Small intestine (tissue), 7 donors: ENCODE measurements around the gene DNAH6. TPM values are rescaled to one million over a fixed set of nuclear protein-coding genes. Genes with fewer than 3 reads are reported as not detected.

Experiments
- DNase-seq, 2 donors: peaks; one replicate each; pipeline versions ENCODE4 v3.0.0 to v3.0.0-alpha.2; 2013
- FAIRE-seq: peaks from 2 replicates; lab custom pipeline; 2012; peaks lifted over from hg19 to GRCh38; lab: Jason Lieb, UNC
- H3K27ac ChIP-seq, 3 donors: one replicate each; pipeline ENCODE4 v1.5.1; 2013; ENCODE audit warnings: low read length in 2 of 3, mild to moderate bottlenecking in 2 of 3, control low read depth in 1 of 3, inconsistent platforms in 1 of 3, low read depth in 1 of 3, moderate library complexity in 1 of 3
- H3K27me3 ChIP-seq, 3 donors: one replicate each; pipeline ENCODE4 v1.6.1; 2013; ENCODE audit warnings: low read length in 3 of 3, inconsistent platforms in 1 of 3; ENCODE audit not compliant: control insufficient read depth in 3 of 3, insufficient read depth in 3 of 3
- H3K36me3 ChIP-seq, 3 donors: one replicate each; pipeline ENCODE4 v1.6.1; 2013; ENCODE audit warnings: low read length in 3 of 3, inconsistent platforms in 1 of 3, low read depth in 1 of 3, mild to moderate bottlenecking in 1 of 3, moderate library complexity in 1 of 3; ENCODE audit not compliant: control insufficient read depth in 3 of 3, insufficient read depth in 2 of 3
- H3K4me1 ChIP-seq, 3 donors: one replicate each; pipeline ENCODE4 v1.6.1; 2013; ENCODE audit warnings: low read length in 2 of 3, inconsistent platforms in 1 of 3, low read depth in 1 of 3, mild to moderate bottlenecking in 1 of 3, moderate library complexity in 1 of 3; ENCODE audit not compliant: control insufficient read depth in 3 of 3, insufficient read depth in 2 of 3
- H3K4me3 ChIP-seq, 3 donors: one replicate each; pipeline ENCODE4 v1.5.1; 2013; ENCODE audit warnings: low read length in 3 of 3, control low read depth in 1 of 3, inconsistent platforms in 1 of 3, low read depth in 1 of 3, mild to moderate bottlenecking in 1 of 3, moderate library complexity in 1 of 3
- H3K9me3 ChIP-seq, 2 donors: one replicate each; pipeline ENCODE4 v1.6.1; 2013; ENCODE audit warnings: low read depth in 1 of 2, low read length in 1 of 2; ENCODE audit not compliant: control insufficient read depth in 2 of 2, insufficient read depth in 1 of 2
- WGBS, 3 donors: extraction: QIAGEN DNeasy Blood & Tissue Kit; methylation state at CpG; one replicate each; pipeline ENCODE4 v1.1.7; 2013; 5-methylcytosine and 5-hydroxymethylcytosine counted together
- polyA plus RNA-seq, 4 donors: library from polyadenylated mRNA; stranded (reverse) in 3 of 4; unstranded in 1 of 4; fragments of 200-250 nt in 3 of 4; fragments of 120-200 nt in 1 of 4; gene quantifications; one replicate each; pipeline versions ENCODE4 v1.2.1 to v1.2.3, GENCODE V29; 2013
- donor health status: healthy with polysubstance abuse.
- donor health status: control.
- donor health status: control.
- donor health status: Bipolar disorder and iron deficiency.
- donor health status: healthy.

Gene DNAH6
- polyA plus RNA-seq, 4 donors: 0.22 to 1.4 (median 0.24) TPM; not detected in 1

GRCh38 chr2:84481702-84482101 is 34.6 kb upstream of the DNAH6 start:
- Histone ChIP-seq H3K4me3 (no peak overlapping the region), H3K4me1 (peaks cover 0 to 14% (median 0%) of the 10 kb centered on the region in 3 donors), H3K9me3 (peaks cover 0 to 24% of the 10 kb centered on the region in 2 donors), H3K27me3 (no peaks in the 10 kb centered on the region), H3K36me3 (peaks cover 0 to 2% (median 0%) of the 10 kb centered on the region in 3 donors), H3K27ac (no peak overlapping the region)
- DNase-seq (no peak), FAIRE-seq (no peak)
- WGBS, 3 donors: 54 to 78% (median 61%) methylated on average over 5 of the region's 5 CpGs

DNA sequence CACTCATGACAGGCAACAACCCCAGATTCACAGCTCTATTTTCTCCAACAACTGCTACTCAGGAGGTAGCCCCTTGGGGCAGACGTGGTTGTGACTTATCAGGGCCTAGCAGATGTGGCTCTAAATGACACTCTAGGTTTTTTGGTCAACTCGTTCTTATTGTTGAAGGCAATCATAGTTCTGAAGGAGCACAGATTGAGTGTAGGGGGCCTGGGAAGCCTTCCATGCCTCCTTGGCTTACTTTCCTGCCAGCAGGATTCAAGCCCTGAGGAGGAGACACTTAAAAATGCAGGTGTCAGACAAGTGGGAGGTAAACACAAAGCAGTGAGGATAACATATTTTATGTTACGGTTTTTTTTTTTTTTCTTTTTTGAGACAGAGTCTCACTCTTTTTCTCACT is 33.7 kb upstream of the DNAH6 start:
- Histone ChIP-seq H3K4me3 (no peak overlapping the region), H3K4me1 (peaks cover 4 to 23% (median 6%) of the 10 kb centered on the region in 3 donors), H3K27ac (no peak overlapping the region), H3K27me3 (no peaks in the 10 kb centered on the region), H3K9me3 (peaks cover 0 to 16% of the 10 kb centered on the region in 2 donors), H3K36me3 (peaks cover 0 to 2% (median 0%) of the 10 kb centered on the region in 3 donors)
- FAIRE-seq (no peak), DNase-seq (no peak)
- 74 to 79% (median 78%) methylated on average over 3 of the region's 3 CpGs for WGBS, 3 donors

GRCh38 chr2:84483320-84483719 is 33.0 kb upstream of the DNAH6 start:
- Histone ChIP-seq H3K4me1 (peaks cover 4 to 29% (median 6%) of the 10 kb centered on the region in 3 donors), H3K4me3 (no peak overlapping the region), H3K27me3 (no peaks in the 10 kb centered on the region), H3K36me3 (peaks cover 0 to 2% (median 0%) of the 10 kb centered on the region in 3 donors), H3K27ac (no peak overlapping the region), H3K9me3 (peaks cover 0 to 10% of the 10 kb centered on the region in 2 donors)
- DNase-seq (no peak), FAIRE-seq (no peak)
- 83 to 100% (median 87%) methylated on average over 1 of the region's 1 CpG for WGBS, 3 donors

DNA sequence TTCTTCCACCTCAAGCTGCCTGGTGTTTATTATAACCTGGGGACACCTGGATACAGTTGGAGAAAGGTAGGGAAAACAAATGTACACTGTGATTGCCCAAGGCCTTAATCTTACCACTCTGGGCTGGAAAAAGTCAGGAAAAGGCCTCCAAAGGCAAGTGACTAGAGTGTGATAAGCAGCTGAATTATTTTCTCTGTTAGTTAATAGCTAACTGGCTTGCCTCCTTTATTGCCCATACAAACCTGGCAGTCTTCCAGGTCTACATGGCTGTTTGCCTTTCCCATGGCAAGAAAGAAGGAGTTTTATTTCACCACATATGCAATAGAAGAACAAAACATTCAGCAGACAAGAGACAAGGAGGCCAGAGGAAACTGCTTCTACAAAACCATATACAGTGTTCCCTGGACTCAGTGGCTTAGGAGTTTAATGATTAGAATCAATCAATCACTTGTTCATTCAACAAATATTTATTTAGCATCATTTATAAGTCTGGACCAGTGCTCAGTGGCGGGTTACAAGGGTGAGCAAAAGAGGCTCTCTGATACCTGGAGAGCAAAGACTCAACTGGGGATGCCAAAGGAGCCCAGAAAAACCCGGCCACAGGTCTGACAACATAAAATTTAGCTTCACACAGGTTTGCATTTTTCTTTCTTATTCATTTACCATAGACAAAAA is 29.7 kb upstream of the DNAH6 start:
- peak; percentile 96 for DNase-seq
- H3K9me3 ChIP-seq: no peaks in the 10 kb centered on the region
- H3K27me3 ChIP-seq: no peaks in the 10 kb centered on the region
- H3K36me3 ChIP-seq: no peaks in the 10 kb centered on the region
- H3K27ac ChIP-seq: peak overlapping the region; percentile 50 to 70 (median 51)
- 4 to 53% (median 22%) methylated on average over 2 of the region's 2 CpGs for WGBS, 3 donors
- FAIRE-seq: no peak
- peaks cover 4 to 34% (median 6%) of the 10 kb centered on the region in 3 donors for H3K4me1 ChIP-seq
- no peak overlapping the region for H3K4me3 ChIP-seq

DNA sequence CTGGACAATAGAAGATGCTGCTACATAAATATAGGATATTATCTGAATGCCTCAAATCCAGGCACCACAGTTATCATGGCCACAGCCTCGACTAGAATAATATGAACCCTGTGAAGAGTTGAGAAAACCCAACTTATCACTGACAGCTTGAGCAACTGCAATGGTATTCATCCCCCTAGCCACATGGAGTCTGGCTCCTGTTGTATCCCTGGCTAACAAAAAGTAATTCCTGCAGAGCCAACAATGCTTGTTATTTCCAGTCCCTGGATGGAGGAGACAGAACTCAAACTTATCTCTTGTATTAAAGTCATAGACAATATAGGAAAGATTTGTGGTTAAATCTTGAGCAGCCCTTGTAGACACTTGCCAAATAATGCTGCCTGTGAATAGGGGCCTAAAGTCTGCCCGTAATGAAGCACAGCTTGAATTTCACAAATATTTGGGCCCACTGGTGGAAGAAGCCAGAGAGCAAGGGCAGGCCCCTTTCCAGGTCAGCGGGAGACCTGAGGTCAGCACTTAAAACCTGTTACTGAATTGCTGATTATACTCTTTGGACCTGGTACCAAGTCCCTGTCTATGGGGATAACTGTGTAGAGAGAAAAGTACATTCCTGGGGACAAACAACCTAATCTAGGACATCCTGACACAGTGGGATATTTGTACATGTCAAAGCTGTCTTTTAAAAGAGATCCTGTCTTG is 28.9 kb upstream of the DNAH6 start:
- 15 to 49% (median 26%) methylated on average over 3 of the region's 3 CpGs for WGBS, 3 donors
- no peak for FAIRE-seq
- DNase-seq: peak; percentile 63
- Histone ChIP-seq H3K4me1 (peaks cover 4 to 34% (median 6%) of the 10 kb centered on the region in 3 donors), H3K27ac (peak overlapping the region in 2 of 3 donors; percentile 32 to 70), H3K36me3 (no peaks in the 10 kb centered on the region), H3K27me3 (no peaks in the 10 kb centered on the region), H3K9me3 (no peaks in the 10 kb centered on the region), H3K4me3 (no peak overlapping the region)

DNA sequence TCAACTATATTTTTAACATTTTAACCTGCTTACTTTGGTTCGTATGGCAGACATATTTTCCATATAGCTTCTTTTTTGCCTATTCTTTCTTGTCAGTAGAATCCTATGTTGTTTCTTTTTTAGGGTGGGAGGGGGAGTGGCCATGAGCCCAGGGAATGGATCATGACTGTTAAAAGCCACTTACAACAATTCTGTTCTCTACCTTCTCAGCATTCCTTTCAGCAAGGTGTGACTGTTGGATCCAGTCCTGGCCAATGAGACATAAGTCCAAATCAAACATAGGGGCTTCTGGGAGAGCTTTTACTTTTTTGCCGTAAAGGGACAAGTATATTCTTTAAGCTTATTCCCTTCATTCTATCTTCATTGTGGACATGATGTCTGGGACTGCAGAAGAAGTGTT is 25.0 kb upstream of the DNAH6 start:
- peaks cover 0 to 2% (median 0%) of the 10 kb centered on the region in 3 donors for H3K36me3 ChIP-seq
- WGBS, 3 donors: 47 to 73% (median 50%) methylated on average over 2 of the region's 2 CpGs
- FAIRE-seq: no peak

DNA sequence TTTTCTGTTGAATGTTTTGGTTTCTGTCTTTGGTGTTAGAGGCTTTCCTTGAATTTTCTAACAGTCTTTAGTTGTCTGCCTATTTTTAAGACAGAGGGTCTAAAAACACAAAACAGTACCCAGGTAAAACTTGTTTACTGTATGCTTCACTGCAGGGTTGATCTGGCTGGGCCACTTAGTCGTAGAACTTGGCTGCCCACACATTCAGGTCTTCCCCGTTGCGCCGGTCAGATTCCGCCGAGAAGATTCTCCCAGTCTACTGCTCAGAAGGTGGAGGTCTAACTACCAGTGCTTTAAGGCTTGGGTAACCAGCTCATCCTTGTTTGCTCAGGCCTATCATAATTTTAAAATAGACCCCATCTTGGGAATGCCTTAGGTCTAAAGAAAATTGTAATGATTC is 24.6 kb upstream of the DNAH6 start:
- Histone ChIP-seq H3K36me3 (peaks cover 0 to 2% (median 0%) of the 10 kb centered on the region in 3 donors), H3K4me3 (no peak overlapping the region), H3K9me3 (no peaks in the 10 kb centered on the region), H3K27ac (no peak overlapping the region), H3K4me1 (peaks cover 4 to 20% (median 6%) of the 10 kb centered on the region in 3 donors), H3K27me3 (no peaks in the 10 kb centered on the region)
- FAIRE-seq: no peak
- no peak for DNase-seq
- 93 to 97% (median 93%) methylated on average over 6 of the region's 6 CpGs for WGBS, 3 donors

More for the DNA sequence above, 25.0 kb upstream of the DNAH6 start:
- no peak overlapping the region for H3K4me3 ChIP-seq
- no peaks in the 10 kb centered on the region for H3K9me3 ChIP-seq
- no peaks in the 10 kb centered on the region for H3K27me3 ChIP-seq
- H3K27ac ChIP-seq: no peak overlapping the region
- peaks cover 4 to 22% (median 6%) of the 10 kb centered on the region in 3 donors for H3K4me1 ChIP-seq
- no peak for DNase-seq

- Histone ChIP-seq H3K27ac (no peak overlapping the region), H3K9me3 (no peaks in the 10 kb centered on the region), H3K4me3 (no peak overlapping the region), H3K36me3 (peaks cover 0 to 2% (median 0%) of the 10 kb centered on the region in 3 donors), H3K27me3 (no peaks in the 10 kb centered on the region), H3K4me1 (peaks cover under 1 to 11% (median under 1%) of the 10 kb centered on the region in 3 donors)
- 65 to 87% (median 86%) methylated on average over 1 of the region's 1 CpG for WGBS, 3 donors
- DNase-seq (no peak), FAIRE-seq (no peak)
Measured at GRCh38 chr2:84492571-84492970, 23.7 kb upstream of the DNAH6 start.
